Right ventricle myocardium superior (tissue), 1 donor: ENCODE results near the gene MYO7B. TPM values are rescaled to one million over a fixed set of nuclear protein-coding genes. Genes with fewer than 3 reads are reported as not detected.

Experiments used
- ATAC-seq: fragments of 200-7000 bp; cut with Tn5 transposase; one replicate; pipeline ENCODE4 v1.9.1; 2020; ENCODE audit warnings: mild to moderate bottlenecking; ENCODE audit not compliant: poor library complexity
- DNase-seq: peaks from one replicate; pipeline ENCODE4 v3.0.0-alpha.2; 2020
- intact Hi-C: fragments of 100-400 bp; cut with DNase I; formaldehyde crosslinking; loops from one replicate; pipeline ENCODE4 v1.11.2; 2022
- total RNA-seq: library from RNA; stranded (reverse); fragmentation: NEBNext Ultra II Directional; extraction: Animal tissue kit (Norgen Biotek cat#: 25700); gene quantifications from one replicate; pipeline ENCODE4 v1.2.1, GENCODE V29; 2021
- donor health status: DM: no; HTN: yes; CAD: no; lungs with severe emphysema.

Gene MYO7B
- total RNA-seq, 1 donor from 2014 or later: 0.32 TPM

DNA sequence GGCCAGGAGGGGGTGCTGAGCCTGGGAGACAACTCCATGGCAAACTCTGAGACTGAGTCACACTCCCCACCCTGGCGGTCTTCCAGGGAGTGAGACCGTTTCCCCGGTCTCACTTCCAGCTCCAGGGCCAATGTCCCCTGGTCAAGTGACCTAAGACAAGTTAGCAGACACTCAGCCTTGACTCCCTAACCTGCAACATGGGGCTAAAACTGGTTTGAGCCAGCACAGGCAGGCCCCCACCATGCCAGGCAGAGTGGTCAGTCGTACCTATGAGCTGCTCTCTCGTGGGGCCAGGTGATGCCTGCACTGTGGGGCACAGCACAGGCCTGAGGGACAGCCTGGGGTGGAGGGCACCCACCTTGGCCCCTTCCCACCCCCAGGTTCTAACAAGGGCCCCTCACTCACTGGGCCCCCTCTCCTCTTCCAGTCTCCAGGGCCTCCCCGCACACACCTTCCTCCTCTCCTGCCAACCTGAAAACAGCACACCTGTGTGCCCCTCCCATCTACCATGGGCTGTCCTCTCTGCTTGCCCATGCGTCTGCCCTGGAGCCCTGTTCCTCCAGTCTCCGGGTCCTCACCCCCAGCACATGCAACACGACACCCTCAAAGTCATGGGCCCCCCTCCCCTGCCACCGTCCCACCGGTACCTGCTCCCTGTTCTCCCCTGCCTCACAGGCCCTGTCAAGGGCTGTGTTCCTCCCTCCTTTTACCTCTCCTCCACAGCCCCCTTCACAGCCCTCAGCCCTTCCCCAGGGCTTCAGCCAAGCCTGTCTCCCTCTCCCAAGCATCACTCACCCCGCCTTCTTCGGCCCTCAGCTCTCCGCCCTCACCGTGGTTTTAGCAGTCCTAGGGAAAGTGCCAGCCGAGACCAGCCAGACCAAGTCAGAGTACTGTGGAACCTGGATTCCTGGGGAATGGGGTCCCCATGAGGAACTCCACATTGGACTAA, 112.0 kb downstream of the MYO7B start:
- no peak for ATAC-seq
- intact Hi-C loops: no loop called here
- peak; percentile 44 for DNase-seq

- DNase-seq: peak; percentile 37
Observed at GRCh38 chr2:127648321-127648720, 112.8 kb downstream of the MYO7B start.

DNA sequence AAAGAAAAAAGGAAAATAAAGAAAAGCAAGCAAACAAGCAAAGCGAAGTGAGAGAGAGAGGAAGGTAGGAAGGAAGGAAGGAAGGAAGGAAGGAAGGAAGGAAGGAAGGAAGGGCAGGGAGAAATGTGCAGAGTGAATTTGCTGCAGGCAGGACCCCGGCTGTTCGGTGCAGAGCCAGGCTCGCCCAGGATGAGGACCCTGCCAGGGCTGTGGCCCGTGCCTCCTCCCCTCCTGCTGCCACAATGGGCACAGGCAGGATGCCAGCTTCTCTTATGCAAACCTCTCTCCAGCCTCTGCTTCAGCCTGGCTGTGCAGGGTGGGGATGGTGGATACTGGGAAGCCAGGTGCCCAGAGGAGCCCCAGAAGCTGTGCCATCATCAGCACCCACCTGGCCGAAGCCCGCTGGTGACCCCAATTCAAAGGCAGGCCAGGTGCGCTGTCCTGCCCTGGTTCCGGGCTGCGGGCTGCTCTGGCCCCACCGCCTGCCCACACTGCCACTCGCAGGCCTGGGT, 113.7 kb downstream of the MYO7B start:
- peak; percentile 67 for DNase-seq
- peak; percentile 14 for ATAC-seq
- intact Hi-C loops: no loop called here

More at GRCh38 chr2:127648321-127648720, 112.8 kb downstream of the MYO7B start:
- ATAC-seq: no peak
- intact Hi-C loops: no loop called here

GRCh38 chr2:127649684-127650040, 114.2 kb downstream of the MYO7B start:
- intact Hi-C loops: no loop called here
- ATAC-seq (peak; percentile 32), DNase-seq (peak; percentile 73)

- ATAC-seq (no peak), DNase-seq (peak; percentile 41)
- intact Hi-C loops: no loop called here
Observed at GRCh38 chr2:127650041-127650784, 114.7 kb downstream of the MYO7B start.

GRCh38 chr2:127650785-127651380, 115.4 kb downstream of the MYO7B start:
- intact Hi-C loops: no loop called here
- DNase-seq (peak; percentile 58), ATAC-seq (no peak)

- ATAC-seq (no peak), DNase-seq (peak; percentile 50)
- intact Hi-C loops: no loop called here
Observed at GRCh38 chr2:127651381-127651809, 115.9 kb downstream of the MYO7B start.

GRCh38 chr2:127651971-127652550, 116.6 kb downstream of the MYO7B start:
- intact Hi-C loops: no loop called here
- DNase-seq (peak; percentile 96), ATAC-seq (peak; percentile 82)

DNA sequence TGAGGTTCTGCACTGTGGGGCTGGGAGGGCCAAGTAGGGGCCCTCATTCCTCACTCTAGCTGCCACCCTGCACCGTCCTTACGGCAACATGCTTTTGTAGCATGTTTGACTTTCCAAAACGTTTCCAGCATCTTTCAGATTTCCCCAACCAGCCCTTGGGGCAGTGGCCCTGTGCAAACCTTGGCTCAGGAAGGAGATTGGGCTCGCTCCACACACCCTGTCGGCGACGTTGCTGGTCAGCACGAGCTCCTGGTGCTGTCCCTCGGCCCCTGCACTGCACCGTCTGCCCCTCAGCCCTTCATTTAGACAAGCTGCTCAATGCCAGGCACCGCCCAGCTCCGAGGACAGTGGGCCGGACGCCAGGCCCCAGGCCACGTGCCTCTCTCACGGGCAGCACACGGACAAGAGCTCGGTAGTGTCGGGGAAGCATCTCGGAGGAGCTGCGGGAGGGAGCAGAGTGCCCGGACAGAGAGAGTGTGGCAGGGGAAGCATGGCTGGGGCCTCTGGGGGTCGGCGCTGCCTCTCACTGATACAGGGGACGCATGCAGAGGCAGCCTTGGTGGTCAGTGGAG, 117.4 kb downstream of the MYO7B start:
- DNase-seq: peak; percentile 26
- ATAC-seq: no peak
- intact Hi-C loops: no loop called here

GRCh38 chr2:127653421-127654083, 118.1 kb downstream of the MYO7B start:
- DNase-seq: peak; percentile 47
- intact Hi-C loops: no loop called here
- ATAC-seq: no peak

DNA sequence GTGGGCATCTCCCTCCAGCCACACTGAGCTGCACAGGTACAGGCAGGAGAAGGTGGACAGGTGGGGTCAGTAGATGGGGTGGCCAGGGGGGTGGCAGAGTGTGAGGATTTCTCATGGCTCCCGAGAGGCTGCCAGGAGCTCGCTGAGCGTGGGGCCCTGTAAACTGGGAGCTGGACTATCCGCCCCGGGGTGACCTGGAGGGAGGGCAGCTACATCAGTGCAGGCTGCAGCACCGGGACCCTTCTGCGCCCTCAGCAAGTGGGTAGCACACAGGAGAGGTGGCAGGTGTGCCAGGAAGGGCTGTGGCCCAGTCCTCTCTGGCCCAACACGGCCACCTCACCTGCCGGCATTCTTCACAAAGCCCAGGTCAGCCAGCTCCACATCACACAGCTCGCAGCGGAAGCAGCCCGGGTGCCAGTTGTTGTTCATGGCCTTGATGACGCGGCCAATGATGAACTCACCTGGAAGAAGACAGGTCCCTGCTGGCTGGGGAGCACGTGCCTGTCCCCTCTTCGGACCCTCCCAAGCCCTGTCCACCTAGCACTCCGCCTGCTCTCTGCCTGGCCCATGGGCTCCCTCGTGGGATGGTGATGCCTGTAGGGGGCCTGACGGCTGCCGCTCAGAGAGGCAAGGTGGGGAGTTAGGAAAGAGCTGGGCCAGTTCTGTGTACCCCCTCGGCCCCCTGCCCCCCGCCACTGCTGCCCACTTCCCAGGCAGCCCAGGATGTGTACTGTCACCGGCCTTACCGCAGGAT, 118.8 kb downstream of the MYO7B start:
- intact Hi-C loops: no loop called here
- ATAC-seq: no peak
- DNase-seq: peak; percentile 38

DNA sequence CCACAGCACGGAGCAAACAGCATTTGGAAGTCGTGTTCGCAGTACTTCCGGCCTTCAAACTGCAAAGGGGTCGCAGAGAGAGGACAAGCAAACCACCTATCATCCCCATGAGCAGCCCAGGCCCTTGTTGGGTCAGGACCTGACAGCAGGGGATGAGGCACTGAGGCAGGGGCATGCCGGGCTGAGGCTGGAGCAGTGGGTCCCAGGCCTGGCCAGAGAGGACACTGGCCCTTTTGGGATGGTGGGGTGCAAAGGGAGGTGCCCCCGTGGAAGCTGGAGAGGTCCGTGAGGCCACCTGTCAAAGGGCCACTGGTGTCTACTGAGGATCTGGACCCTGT, 119.3 kb downstream of the MYO7B start:
- ATAC-seq: no peak
- DNase-seq: no peak
- intact Hi-C loops: no loop called here

DNA sequence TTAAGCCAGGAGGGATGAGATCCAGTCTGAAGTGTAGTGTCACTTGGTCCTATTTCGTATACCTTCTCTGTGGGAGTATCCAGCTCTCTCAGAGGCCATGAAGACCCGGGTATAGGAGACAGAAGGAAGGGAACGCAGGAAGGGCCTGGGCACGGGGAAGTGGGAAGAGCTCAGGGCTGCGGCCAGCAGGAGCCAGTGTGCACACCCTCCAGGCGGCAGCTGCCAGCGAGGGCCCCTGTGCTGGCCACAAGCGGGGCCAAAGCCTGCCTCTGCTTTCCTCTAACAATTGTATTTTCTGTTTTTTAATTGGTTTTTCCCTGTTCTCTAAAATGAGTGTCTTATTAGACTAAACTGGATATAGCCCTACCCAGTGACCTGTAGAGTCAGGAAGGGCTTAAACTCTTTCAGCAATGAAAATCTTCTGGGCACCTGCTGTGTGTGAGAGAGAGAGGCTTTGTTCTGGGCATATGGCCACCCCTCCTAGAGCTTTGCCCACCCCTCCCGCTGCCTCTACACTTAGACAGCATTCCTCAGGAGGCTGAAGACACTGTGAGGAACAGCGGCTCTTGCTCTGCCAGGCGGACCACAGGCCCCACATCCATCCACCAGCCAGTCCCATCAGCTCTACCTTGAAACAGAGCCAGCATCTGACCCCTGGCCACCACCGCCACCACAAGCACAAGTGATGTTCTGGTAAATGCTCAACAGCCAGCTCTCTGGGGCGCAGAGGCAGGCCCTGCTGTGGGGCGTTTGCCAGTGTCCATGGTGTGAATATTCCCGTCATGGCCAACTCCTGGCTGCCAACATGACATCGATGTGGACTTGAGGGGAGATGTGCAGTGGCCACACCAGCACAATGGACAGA, 120.0 kb downstream of the MYO7B start:
- ATAC-seq: peak; percentile 50
- intact Hi-C loops: no loop called here
- peak; percentile 77 for DNase-seq

- DNase-seq: peak; percentile 39
- ATAC-seq: no peak
- intact Hi-C loops: no loop called here
Observed at GRCh38 chr2:127656569-127657231, 121.2 kb downstream of the MYO7B start.

DNA sequence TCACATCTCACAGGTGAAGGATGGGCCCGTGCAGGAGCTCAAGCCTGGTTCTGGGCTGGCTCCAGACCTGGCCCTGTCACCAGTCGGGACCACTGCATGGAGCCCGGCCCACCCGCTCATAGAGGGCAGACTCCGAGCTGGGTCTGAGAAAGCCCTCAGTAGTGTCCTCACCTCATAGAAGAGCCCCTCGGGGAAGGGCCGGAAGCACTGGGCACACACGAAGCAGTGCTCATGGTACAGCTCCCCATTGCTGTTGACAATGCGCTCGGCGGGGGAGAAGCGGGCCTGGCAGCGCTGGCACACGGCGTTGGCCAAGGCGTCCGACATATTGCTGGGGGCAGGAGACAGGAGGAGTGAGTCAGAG, 121.7 kb downstream of the MYO7B start:
- DNase-seq (peak; percentile 40), ATAC-seq (no peak)
- intact Hi-C loops: no loop called here

DNA sequence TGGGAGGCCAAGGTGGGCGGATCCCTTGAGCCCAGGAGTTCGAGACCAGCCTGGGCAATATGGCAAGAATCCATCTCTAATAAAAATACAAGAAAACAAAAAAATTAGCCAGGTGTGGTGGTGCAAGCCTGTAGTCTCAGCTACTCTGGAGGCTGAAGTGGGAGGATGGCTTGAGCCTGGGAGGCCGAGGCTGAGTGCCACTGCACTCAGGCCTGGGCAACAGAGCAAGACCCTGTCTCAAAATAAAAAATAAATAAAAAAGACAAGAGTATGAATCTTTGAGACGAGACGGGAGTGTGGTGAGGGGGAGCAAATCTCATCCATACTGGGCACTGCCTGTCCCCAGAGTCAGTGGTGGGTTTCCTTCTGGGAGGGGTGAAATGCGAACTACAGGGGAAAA, 122.7 kb downstream of the MYO7B start:
- DNase-seq: no peak
- intact Hi-C loops: no loop called here
- ATAC-seq: no peak
